K562 (cell line): ENCODE results near the gene SEC11A. TPM values are rescaled to one million over a fixed set of nuclear protein-coding genes. Genes with fewer than 3 reads are reported as not detected.

Experiments
- ATAC-seq: fragments of 200-7000 bp; cut with Tn5 transposase; 3 replicates; pipeline ENCODE4 v1.9.1; 2020; ENCODE audit warnings: moderate library complexity
- BruUV-seq: library from RNA; stranded (reverse); fragments of 400-500 nt; replicated peaks from 2 replicates; lab custom pipeline; 2021; lab: Mats Ljungman, UMichigan
- CTCF ChIA-PET: fragments of 300-600 bp; formaldehyde crosslinking; extraction: SDS; loops from one replicate; lab custom pipeline; 2021; ENCODE audit warnings: low intra/inter-chr PET ratio; lab: Yijun Ruan, JAX
- POLR2A ChIA-PET: fragments of 300-600, 350-650 bp; sonication (Branson Sonifier 250); formaldehyde crosslinking; extraction: SDS; loops from one replicate; lab custom pipeline; 2021; ENCODE audit warnings: antibody characterized with exemption, inconsistent platforms; lab: Yijun Ruan, JAX
- DNase-seq, 4 experiments: peaks; one replicate each; pipeline versions ENCODE4 v3.0.0 to v3.0.0-alpha.2; 2011 to 2018; ENCODE audit warnings: low spot score in 3 of 4, mixed read lengths in 3 of 4; ENCODE audit errors: extremely low read depth in 1 of 4
- FAIRE-seq: peaks from 2 replicates; lab custom pipeline; 2011; peaks lifted over from hg19 to GRCh38; lab: Jason Lieb, UNC
- H2AFZ ChIP-seq: 2 replicates; pipeline ENCODE4 v1.6.0; 2011; ENCODE audit warnings: low read depth, low read length, control low read depth, inconsistent platforms
- H3K27ac ChIP-seq: fragments of 200-600 bp; 3 replicates; pipeline ENCODE4 v1.8.0; 2011; ENCODE audit warnings: low read depth, mild to moderate bottlenecking, control low read depth, inconsistent platforms, low read length, moderate library complexity, mixed read lengths; ENCODE audit errors: extremely low read depth
- H3K27me3 ChIP-seq, 2 experiments: fragments of 300-600 bp in 1 of 2; 2 replicates in 1 of 2; 3 replicates in 1 of 2; pipeline versions ENCODE4 v1.6.0 to v1.8.0; 2011; ENCODE audit warnings: inconsistent platforms in 2 of 2, low read length in 2 of 2, mild to moderate bottlenecking in 1 of 2, mixed read lengths in 1 of 2, moderate library complexity in 1 of 2; ENCODE audit not compliant: control insufficient read depth in 2 of 2, insufficient read depth in 2 of 2
- H3K36me3 ChIP-seq: fragments of 300-600 bp; 3 replicates; pipeline ENCODE4 v1.8.0; 2011; ENCODE audit warnings: mild to moderate bottlenecking, low read length, inconsistent platforms; ENCODE audit not compliant: control insufficient read depth, insufficient read depth
- H3K4me1 ChIP-seq, 2 experiments: fragments of 200-600 bp in 1 of 2; replicated peaks in 1 of 2; 2 replicates in 1 of 2; 3 replicates in 1 of 2; pipeline versions ENCODE4 v1.5.1 to v1.8.0; 2011; ENCODE audit warnings: inconsistent platforms in 2 of 2, low read length in 2 of 2, mild to moderate bottlenecking in 1 of 2, mixed read lengths in 1 of 2, moderate library complexity in 1 of 2; ENCODE audit not compliant: control insufficient read depth in 2 of 2, insufficient read depth in 2 of 2
- H3K4me2 ChIP-seq: 2 replicates; pipeline ENCODE4 v1.6.1; 2011; ENCODE audit warnings: low read length, control low read depth, inconsistent platforms, mixed read lengths; ENCODE audit not compliant: insufficient read depth
- H3K4me3 ChIP-seq: fragments of 200-600 bp; sonication (generic), shearing (Covaris generic); 2 replicates; pipeline ENCODE4 v1.5.1; 2016; ENCODE audit warnings: control low read depth, inconsistent platforms
- H3K79me2 ChIP-seq: fragments of 200-600 bp; 3 replicates; pipeline ENCODE4 v1.8.0; 2011; ENCODE audit warnings: low read length, inconsistent platforms; ENCODE audit not compliant: control insufficient read depth, insufficient read depth
- H3K9ac ChIP-seq, 2 experiments: 2 replicates each; pipeline versions ENCODE4 v1.6.0 to v1.6.1; 2011; ENCODE audit warnings: low read depth in 2 of 2, low read length in 2 of 2, control low read depth in 1 of 2, inconsistent platforms in 1 of 2, mild to moderate bottlenecking in 1 of 2, mixed read lengths in 1 of 2; ENCODE audit not compliant: insufficient read depth in 1 of 2
- H3K9me1 ChIP-seq: one replicate; pipeline ENCODE4 v1.6.0; 2011; ENCODE audit warnings: inconsistent platforms, mild to moderate bottlenecking, low read length, moderate library complexity; ENCODE audit not compliant: control insufficient read depth, insufficient read depth
- H3K9me3 ChIP-seq: replicated peaks from 2 replicates; pipeline ENCODE4 v1.5.1; 2011; ENCODE audit warnings: low read depth, low read length, inconsistent platforms; ENCODE audit not compliant: control insufficient read depth, insufficient read depth
- H4K20me1 ChIP-seq: replicated peaks from 2 replicates; pipeline ENCODE4 v1.6.1; 2011; ENCODE audit warnings: low read length, inconsistent platforms, mixed read lengths; ENCODE audit not compliant: control insufficient read depth, insufficient read depth
- CEBPB ChIP-seq: fragments of 450-650 bp; IDR thresholded peaks from 2 replicates; pipeline ENCODE4 v1.6.1; 2016; ENCODE audit warnings: missing genetic modification characterization, missing compliant biosample characterization
- FOXK1 ChIP-seq: sonication (generic); formaldehyde crosslinking; IDR thresholded peaks from 2 replicates; pipeline ENCODE4 v1.8.0; 2022; ENCODE audit warnings: missing genetic modification reagents, mild to moderate bottlenecking, borderline replicate concordance
- HOXB6 ChIP-seq: fragments of 250-450 bp; sonication (Bioruptor Pico); IDR thresholded peaks from 2 replicates; pipeline ENCODE4 v1.5.1; 2022; ENCODE audit warnings: mild to moderate bottlenecking, borderline replicate concordance
- KLF13 ChIP-seq: fragments of 450-650 bp; IDR thresholded peaks from 2 replicates; pipeline ENCODE4 v1.6.1; 2016; ENCODE audit warnings: missing genetic modification characterization, low read depth, mild to moderate bottlenecking, missing compliant biosample characterization, moderate library complexity, borderline replicate concordance
- RFX5 ChIP-seq: IDR thresholded peaks from 2 replicates; pipeline ENCODE4 v1.6.1; 2011; ENCODE audit warnings: low read depth, mild to moderate bottlenecking, improper control_type of control experiment, low read length
- SIRT6 ChIP-seq: IDR thresholded peaks from one replicate; pipeline ENCODE4 v1.6.1; 2012; ENCODE audit warnings: low read depth, mild to moderate bottlenecking, control low read depth, inconsistent platforms, low read length, moderate library complexity
- SMARCE1 ChIP-seq: fragments of 450-650 bp; IDR thresholded peaks from 2 replicates; pipeline ENCODE4 v1.7.1; 2016; ENCODE audit warnings: mild to moderate bottlenecking
- TAF7 ChIP-seq: fragments of 450-650 bp; IDR thresholded peaks from 2 replicates; pipeline ENCODE4 v1.6.1; 2016; ENCODE audit warnings: missing genetic modification characterization, missing compliant biosample characterization
- TAL1 ChIP-seq: fragments of 450-650 bp; IDR thresholded peaks from 2 replicates; pipeline ENCODE4 v1.6.1; 2016; ENCODE audit warnings: mild to moderate bottlenecking
- TCF15 ChIP-seq: fragments of 250-450 bp; sonication (Bioruptor Pico); IDR thresholded peaks from 2 replicates; pipeline ENCODE4 v1.8.0; 2022; ENCODE audit warnings: moderate library complexity, mild to moderate bottlenecking, inconsistent platforms
- WHSC1 ChIP-seq: IDR thresholded peaks from one replicate; pipeline ENCODE4 v1.6.1; 2012; ENCODE audit warnings: low read length, control low read depth, inconsistent platforms
- ZKSCAN8 ChIP-seq: fragments of 200-800 bp; sonication (Bioruptor generic); IDR thresholded peaks from 2 replicates; pipeline ENCODE4 v1.6.1; 2016; ENCODE audit warnings: missing genetic modification characterization, missing compliant biosample characterization
- ZNF146 ChIP-seq: IDR thresholded peaks from one replicate; pipeline ENCODE4 v1.6.1; 2018; ENCODE audit warnings: missing compliant biosample characterization; ENCODE audit not compliant: unreplicated experiment
- WGBS: fragments of 100-300 bp; shearing (Covaris generic); methylation state at CpG from one replicate; pipeline ENCODE4 v1.1.6; 2016; ENCODE audit warnings: low coverage, mixed read lengths; ENCODE audit not compliant: insufficient coverage; ENCODE audit errors: missing lambda C conversion rate; 5-methylcytosine and 5-hydroxymethylcytosine counted together
- in situ Hi-C: fragments of 300-500 bp; cut with MboI; formaldehyde crosslinking; loops from 4 replicates; pipeline ENCODE4 v1.15.0; 2018; ENCODE audit warnings: inconsistent platforms, mixed read lengths
- intact Hi-C: fragments of 100-400 bp; cut with micrococcal nuclease; formaldehyde crosslinking; loops from 2 replicates; pipeline ENCODE4 v1.14.2; 2022
- polyA plus RNA-seq, 8 experiments: library from polyadenylated mRNA; depleted of rRNA in 4 of 8; stranded (reverse) in 5 of 8; unstranded in 3 of 8; fragments of >200 nt; fragmentation: Nextera tagmentation in 2 of 8; fragmentation: Illumina TruSeq in 1 of 8; extraction: Ambion mirVana in 2 of 8; extraction: Trizol in 1 of 8; gene quantifications; 2 replicates each; pipeline versions ENCODE4 v1.2.1 to v1.2.3, GENCODE V29; 2011 to 2014; ENCODE audit warnings: inconsistent platforms in 1 of 8, missing spikeins in 1 of 8
- total RNA-seq, 7 experiments: library from RNA; depleted of rRNA in 6 of 7; stranded (reverse); fragments of >200 nt in 6 of 7; fragmentation: Illumina TruSeq in 2 of 7; extraction: Trizol in 2 of 7; gene quantifications; 2 replicates each; pipeline versions ENCODE4 v1.2.1 to v1.2.3, GENCODE V29; 2011 to 2021; ENCODE audit warnings: low replicate concordance in 1 of 7

SEC11A gene
- total and polyA plus RNA-seq, 9 of the 15 experiments (the other 6 are each of a cell fraction or from before 2014, with no cell fraction given), result 175 to 310 (median 229) TPM

GRCh38 chr15:84755736-84756527, 40.0 kb upstream of the SEC11A start:
- CTCF ChIA-PET, result no interaction called here
- Histone ChIP-seq H3K4me3 (no peak overlapping the region), H3K9ac (no peak overlapping the region), H3K27ac (no peak overlapping the region), H3K79me2 (peaks cover 96% of the 10 kb centered on the region), H3K36me3 (peaks cover 17% of the 10 kb centered on the region; the same call in 2 of the 3 replicates), H3K27me3 (no peaks in the 10 kb centered on the region), H3K9me3 (no peaks in the 10 kb centered on the region), H3K9me1 (peaks cover 4% of the 10 kb centered on the region), H3K4me2 (no peak overlapping the region), H4K20me1 (peaks cover 11% of the 10 kb centered on the region)
- DNase-seq, result no peak
- no peak for ATAC-seq
- POLR2A ChIA-PET, result interaction anchor here (0.6 to 1.5 kb wide), 5 partner anchors 11 to 179 kb away, joined by 3 to 4 read pairs (median 4); partner anchors contain the start of gene SEC11A
- in situ Hi-C loops, result no loop called here
- FAIRE-seq, result no peak
- no TSS peak for BruUV-seq
- WGBS, result 83% methylated on average over 1 of the region's 1 CpG
- intact Hi-C loops, result no loop called here
- TF ChIP-seq WHSC1, result no peak
- TF ChIP-seq TAL1, result no peak
- TF ChIP-seq HOXB6 (CRISPR knock-in tag), result no peak
- TF ChIP-seq CEBPB (tag), result no peak
- TF ChIP-seq RFX5, result no peak
- TF ChIP-seq FOXK1 (CRISPR knock-in tag), result no peak
- no peak for TF ChIP-seq TCF15 (CRISPR knock-in tag)
- TF ChIP-seq KLF13, result no peak
- no peak for TF ChIP-seq ZKSCAN8
- no peak for TF ChIP-seq TAF7
- TF ChIP-seq SIRT6, result no peak
- TF ChIP-seq ZNF146 (CRISPR knock-in tag), result no peak
- no peak for TF ChIP-seq SMARCE1
- TF ChIP-seq, all 486 proteins: peak for 0
- Histone ChIP-seq H3K4me1 (peaks cover 0 to 20% of the 10 kb centered on the region in 2 experiments; a peak in 3 of 5 replicates), H2AFZ (no peak overlapping the region)
